Activated T-helper 1 cell treated with anti-CD3 and anti-CD28 coated beads, Interleukin-12 subunit alpha, Interleukin-12 subunit beta, Interleukin-2, Interleukin-4 antibody, amounts not matched to agents 30 ng/mL and 10 ng/mL and 1 ng/mL, durations not matched to agents 14 hours and 24 hours and 36 hours (primary cell): ENCODE data around the gene LCN1. TPM values are rescaled to one million over a fixed set of nuclear protein-coding genes. Genes with fewer than 3 reads are reported as not detected.
"Not testable (repeated sequence)": the region's sequence is repeated elsewhere in the genome, so short reads cannot be mapped to it uniquely, and the experiment has no call there.

Experiments
- DNase-seq: peaks from one replicate; pipeline ENCODE4 v3.0.0; 2021; ENCODE audit warnings: low spot score
- H3K27ac Mint-ChIP-seq: one replicate; pipeline ENCODE4 v1.8.0; 2021; ENCODE audit warnings: mild to moderate bottlenecking, mixed read lengths
- H3K27me3 Mint-ChIP-seq: one replicate; pipeline ENCODE4 v1.8.0; 2022; ENCODE audit warnings: mild to moderate bottlenecking, moderate library complexity, mixed read lengths; ENCODE audit not compliant: insufficient read depth
- H3K36me3 Mint-ChIP-seq: one replicate; pipeline ENCODE4 v1.8.0; 2021; ENCODE audit warnings: low read depth, mixed read lengths
- H3K4me1 Mint-ChIP-seq: one replicate; pipeline ENCODE4 v1.8.0; 2021; ENCODE audit warnings: low read depth, mixed read lengths
- H3K4me3 Mint-ChIP-seq: one replicate; pipeline ENCODE4 v1.8.0; 2021; ENCODE audit warnings: mild to moderate bottlenecking, moderate library complexity, mixed read lengths
- H3K9me3 Mint-ChIP-seq: one replicate; pipeline ENCODE4 v1.8.0; 2021; ENCODE audit warnings: mixed read lengths
- intact Hi-C: fragments of 100-400 bp; cut with micrococcal nuclease; formaldehyde crosslinking; loops from one replicate; pipeline ENCODE4 v1.15.1; 2024
- total RNA-seq: library from RNA; stranded (reverse); gene quantifications from 2 replicates; pipeline ENCODE4 v1.2.3, GENCODE V29; 2022

Gene LCN1
- total RNA-seq, 1 donor from 2014 or later, result not detected

DNA sequence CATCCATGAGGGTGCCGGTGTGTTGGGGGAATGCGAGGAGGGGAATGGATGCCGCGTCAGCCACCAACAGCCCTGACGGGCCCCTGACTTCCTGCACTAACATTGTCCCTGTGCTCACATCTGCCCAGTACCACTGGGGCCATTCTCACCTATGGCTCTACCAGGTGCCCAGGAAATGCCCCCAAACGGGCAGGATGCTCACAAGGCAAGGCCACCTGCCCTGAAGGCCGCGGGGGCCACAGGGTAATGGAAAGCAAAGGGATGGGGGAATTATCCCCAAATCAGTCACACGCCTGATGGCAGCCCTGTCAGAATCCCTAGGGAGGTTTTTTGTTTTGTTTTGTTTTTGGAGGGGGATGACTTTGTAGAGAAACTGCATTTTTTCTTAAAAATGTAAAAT, 7.3 kb upstream of the LCN1 start:
- peaks cover 28% of the 10 kb centered on the region for H3K4me1 Mint-ChIP-seq

DNA sequence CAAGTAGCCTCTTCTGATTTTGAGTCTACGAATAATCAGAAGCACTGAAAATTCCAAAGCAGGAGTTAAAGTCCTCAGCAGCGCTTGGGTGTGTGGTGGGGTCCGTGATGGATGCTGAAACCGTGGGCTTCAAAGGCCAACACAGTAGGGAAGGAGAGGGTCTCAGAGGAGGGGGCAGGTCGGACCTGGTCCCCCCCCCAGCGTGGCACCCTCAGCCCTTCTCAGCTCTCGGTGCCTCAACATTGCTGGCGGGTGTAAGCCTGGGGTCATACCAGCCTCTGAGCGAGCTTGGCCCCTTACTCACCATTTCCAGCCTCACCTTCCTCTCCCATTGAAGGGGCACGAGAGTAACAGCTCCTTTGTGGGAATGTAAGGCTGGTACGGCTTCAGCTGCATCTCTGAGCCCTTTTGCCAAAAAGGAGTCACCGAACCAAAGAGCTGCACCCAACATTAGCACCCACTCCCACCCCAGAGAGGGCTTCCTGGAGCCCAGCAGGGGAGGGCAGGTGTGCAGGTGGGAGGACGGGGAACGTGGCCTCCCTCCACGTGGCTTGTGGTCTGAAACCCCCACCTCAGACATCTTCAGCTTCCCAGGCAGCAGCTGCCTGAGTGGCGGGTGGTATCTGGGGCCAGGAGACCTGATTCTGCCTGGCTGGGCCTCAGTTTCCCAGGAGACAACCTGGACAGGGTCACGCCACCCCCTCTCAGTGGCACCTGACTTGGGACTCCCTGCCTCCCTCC, 6.7 kb upstream of the LCN1 start:
- intact Hi-C loops, result no loop called here
- no peak for DNase-seq
- Mint-ChIP-seq H3K27ac (no peak overlapping the region), H3K4me3 (no peak overlapping the region), H3K36me3 (no peaks in the 10 kb centered on the region), H3K9me3 (peaks cover 1% of the 10 kb centered on the region), H3K27me3 (peaks cover 9% of the 10 kb centered on the region), H3K4me1 (peaks cover 28% of the 10 kb centered on the region)

More for the DNA sequence above, 7.3 kb upstream of the LCN1 start:
- H3K27ac Mint-ChIP-seq, H3K4me3 Mint-ChIP-seq, intact Hi-C loops, H3K27me3 Mint-ChIP-seq, H3K9me3 Mint-ChIP-seq, H3K36me3 Mint-ChIP-seq, DNase-seq: not testable (repeated sequence)

DNA sequence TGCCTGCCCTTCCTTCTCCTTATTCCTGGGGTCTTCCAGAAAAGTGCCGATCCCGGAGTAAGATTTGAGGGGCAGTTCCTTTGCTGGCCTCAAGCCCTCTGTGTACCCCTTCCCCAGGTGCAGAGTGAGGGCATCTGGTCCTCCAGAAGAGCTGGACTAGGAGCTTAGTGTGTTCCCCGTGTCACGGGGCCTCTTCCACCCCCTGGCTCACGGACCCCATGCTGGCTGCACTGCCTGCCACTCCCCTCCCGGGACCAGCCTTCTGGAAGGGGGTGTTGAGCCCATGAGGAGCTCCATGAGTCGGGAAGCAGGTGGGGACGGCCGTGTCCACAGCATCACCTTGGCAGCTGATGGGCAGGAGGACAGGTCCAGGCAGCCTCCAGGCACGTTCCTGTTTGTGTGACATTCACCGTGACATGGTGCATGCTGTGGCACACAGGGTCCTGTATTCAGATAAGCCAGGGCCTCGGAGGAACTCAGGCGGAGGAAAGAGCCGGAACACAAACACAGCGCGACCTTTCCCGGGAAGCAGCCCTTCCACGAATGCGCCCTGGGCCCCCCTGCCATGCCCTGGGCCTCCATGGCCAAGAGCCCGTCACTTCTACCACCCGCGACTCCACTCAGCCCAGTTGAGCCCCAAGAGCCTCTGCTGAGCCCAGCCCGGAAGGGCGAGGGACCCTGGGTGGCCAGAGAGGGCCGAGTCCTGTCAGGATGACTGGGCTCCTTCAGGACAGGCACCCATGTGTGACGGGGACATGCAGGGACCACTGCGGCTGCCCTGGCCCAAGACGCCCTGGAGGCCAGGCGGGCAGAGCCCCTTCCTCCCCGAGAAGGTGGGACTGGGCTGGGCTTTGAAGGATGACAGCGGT, 5.9 kb upstream of the LCN1 start:
- H3K36me3 Mint-ChIP-seq, result no peaks in the 10 kb centered on the region
- DNase-seq, result no peak
- no peak overlapping the region for H3K4me3 Mint-ChIP-seq
- H3K27me3 Mint-ChIP-seq, result peaks cover 13% of the 10 kb centered on the region
- no peaks in the 10 kb centered on the region for H3K9me3 Mint-ChIP-seq
- H3K4me1 Mint-ChIP-seq, result peaks cover 28% of the 10 kb centered on the region
- intact Hi-C loops, result no loop called here
- no peak overlapping the region for H3K27ac Mint-ChIP-seq

DNA sequence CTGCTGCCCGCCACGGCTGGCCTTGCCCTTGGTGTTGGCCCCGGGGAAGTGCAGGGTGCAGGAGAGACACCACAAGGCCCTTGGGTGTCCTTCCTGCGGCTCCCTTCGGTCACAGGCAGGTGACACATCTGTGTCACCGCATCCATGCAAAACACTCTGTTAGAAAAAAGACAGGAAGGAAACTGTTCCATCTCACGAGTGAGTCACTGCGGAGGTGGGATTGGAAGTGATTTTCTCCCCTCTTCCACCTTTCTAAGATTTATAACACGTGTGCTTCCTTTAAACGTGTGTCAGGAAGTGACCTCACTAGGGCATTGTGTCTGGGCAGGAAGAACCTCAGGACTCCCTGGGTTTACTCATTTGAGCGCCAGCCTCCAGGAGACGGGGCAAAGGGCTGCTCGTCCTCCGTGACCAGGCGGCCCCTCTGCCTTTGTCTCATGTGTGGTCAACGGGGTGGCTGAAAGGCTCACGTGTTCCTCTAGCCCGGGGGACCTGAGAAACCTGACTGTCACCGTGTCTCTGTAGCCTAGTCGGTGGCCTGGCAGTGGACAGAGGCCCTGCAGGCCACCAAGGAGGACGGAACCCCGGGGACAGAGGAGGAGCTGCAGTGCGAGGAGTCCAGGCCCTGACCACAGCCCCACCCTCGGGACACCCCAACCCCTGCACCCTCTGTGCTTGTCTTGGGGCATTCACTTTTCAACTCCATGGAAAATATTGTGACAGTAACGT, 4.9 kb upstream of the LCN1 start:
- DNase-seq, result no peak
- H3K4me3 Mint-ChIP-seq, result no peak overlapping the region
- no peaks in the 10 kb centered on the region for H3K36me3 Mint-ChIP-seq
- intact Hi-C loops, result no loop called here
- H3K4me1 Mint-ChIP-seq, result peaks cover 22% of the 10 kb centered on the region
- peaks cover 15% of the 10 kb centered on the region for H3K27me3 Mint-ChIP-seq
- no peaks in the 10 kb centered on the region for H3K9me3 Mint-ChIP-seq
- no peak overlapping the region for H3K27ac Mint-ChIP-seq

DNA sequence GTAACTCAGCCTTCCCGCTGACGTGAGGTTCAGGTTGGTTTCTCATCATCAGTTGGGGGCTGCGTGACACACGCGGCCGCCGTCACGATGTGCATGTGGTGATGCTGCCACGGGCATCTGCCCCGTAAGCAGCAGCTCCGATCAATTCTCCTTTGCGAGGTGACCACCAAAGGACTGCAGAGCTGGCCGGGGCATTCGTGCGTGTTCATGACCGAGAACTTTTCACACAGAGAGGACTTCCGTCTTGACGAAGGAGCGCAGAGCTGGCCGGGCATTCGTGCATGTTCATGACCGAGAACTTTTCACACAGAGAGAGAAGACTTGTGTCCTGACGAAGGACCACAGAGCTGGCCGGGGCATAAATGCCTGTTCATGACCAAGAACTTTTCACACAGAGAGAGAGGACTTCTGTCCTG, 3.8 kb upstream of the LCN1 start:
- DNase-seq, result no peak
- H3K9me3 Mint-ChIP-seq, result no peaks in the 10 kb centered on the region
- peaks cover 13% of the 10 kb centered on the region for H3K27me3 Mint-ChIP-seq

DNA sequence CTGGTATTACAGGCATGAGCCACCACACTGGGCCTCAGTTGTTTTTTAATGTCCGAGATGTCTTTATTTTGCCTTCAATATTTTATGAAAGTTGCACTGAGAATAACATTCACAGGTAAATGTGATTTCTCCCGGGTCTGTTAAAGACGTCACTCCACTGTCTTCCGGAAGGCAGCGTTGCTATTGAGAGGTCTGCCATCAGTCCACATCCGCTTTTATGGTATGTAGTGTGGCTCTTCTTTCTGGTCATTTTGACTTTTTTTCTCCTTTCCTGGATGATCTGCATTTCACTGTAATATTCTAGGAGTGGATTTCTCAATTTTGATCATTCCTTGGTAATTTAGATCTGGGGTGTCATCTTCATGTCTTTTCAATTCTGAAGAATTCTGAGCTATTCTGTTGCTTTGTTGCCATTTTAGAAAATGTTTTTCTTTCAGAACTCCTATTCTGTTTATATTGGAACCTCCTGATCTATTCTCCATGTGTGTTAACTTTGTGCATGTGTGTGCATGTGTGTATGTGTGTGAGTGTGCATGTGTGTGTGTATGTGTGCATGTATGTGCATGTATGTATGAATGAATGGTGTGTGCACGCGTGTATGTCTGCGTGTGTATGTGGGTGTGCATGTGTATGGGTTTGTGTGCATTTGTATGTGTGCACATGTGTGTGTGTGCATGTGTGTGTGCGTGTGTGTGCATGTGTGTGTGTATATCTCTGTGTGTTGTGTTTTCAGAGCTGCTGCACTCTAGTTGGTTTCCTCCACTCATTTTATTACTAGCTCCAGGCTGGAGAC, 1.9 kb upstream of the LCN1 start:
- intact Hi-C loops, result no loop called here
- no peaks in the 10 kb centered on the region for H3K9me3 Mint-ChIP-seq
- DNase-seq, result no peak
- H3K27ac Mint-ChIP-seq, result no peak overlapping the region
- no peak overlapping the region for H3K4me3 Mint-ChIP-seq
- H3K4me1 Mint-ChIP-seq, result peaks cover 6% of the 10 kb centered on the region
- H3K36me3 Mint-ChIP-seq, result no peaks in the 10 kb centered on the region
- H3K27me3 Mint-ChIP-seq, result peaks cover 9% of the 10 kb centered on the region

More for the DNA sequence above, 3.8 kb upstream of the LCN1 start:
- H3K4me1 Mint-ChIP-seq, result peaks cover 12% of the 10 kb centered on the region
- intact Hi-C loops, result no loop called here
- no peak overlapping the region for H3K27ac Mint-ChIP-seq
- H3K36me3 Mint-ChIP-seq, result no peaks in the 10 kb centered on the region
- H3K4me3 Mint-ChIP-seq, result no peak overlapping the region

DNA sequence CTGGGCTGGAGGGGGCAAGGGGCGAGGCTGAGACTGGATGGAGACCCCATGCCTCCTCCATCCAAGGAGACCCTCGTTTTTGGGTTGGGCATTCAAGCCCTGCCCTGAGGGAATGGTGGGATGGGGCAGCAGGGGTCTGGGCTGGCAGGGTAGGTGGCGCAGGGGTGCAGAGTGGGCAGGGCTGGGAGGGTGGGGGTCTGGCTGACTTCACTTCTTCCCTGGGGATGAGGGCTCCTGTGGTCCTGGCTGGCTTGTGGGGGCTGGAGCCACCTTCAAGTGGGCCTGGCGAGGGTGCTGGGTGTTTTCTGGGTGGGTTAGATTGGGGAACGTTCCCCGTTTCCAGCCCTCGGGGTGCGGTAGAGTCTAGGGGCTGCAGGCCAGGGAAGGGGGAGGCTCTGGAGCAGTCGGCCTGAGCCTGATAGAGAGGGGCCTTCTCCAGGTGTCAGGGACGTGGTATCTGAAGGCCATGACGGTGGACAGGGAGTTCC, 412 bp downstream of the LCN1 start:
- intact Hi-C loops, result no loop called here
- Mint-ChIP-seq H3K9me3 (no peaks in the 10 kb centered on the region), H3K27me3 (peaks cover 9% of the 10 kb centered on the region), H3K4me1 (no peaks in the 10 kb centered on the region), H3K36me3 (no peaks in the 10 kb centered on the region), H3K27ac (no peak overlapping the region), H3K4me3 (no peak overlapping the region)
- DNase-seq, result no peak

DNA sequence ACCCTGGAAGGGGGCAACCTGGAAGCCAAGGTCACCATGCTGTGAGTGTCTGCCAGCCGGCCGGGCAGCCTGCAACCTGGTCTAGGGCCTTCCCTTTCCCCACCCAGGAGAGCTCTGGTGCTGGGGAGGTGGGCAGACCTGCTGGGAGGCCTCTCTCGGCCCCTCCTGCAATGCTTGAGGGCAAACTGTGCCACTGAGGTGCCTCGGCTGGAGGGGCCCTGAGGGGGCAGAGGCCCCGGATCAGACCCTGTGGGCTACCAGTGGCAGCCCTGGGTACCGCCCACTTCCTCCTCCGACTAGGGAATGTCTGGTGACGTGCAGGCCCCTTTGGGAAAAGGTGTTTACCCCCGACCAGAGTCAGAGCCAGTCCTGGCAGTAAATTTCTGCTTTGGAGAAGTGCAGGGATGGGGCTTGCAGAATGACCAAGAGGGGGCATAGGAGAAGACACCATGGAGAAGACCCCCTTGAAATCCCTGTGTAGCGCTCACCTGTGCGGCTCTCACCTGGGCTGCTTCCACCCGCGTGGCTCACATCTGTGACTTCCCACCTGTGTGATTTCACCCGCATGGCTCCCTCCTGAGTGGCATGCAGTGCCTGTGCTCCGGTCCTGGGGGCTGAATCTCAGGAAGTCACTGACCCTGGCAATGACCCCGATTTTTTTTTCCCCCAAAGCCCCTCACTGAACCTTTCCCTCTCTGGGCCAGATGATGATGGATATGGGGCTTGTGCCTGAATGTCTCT, 1.1 kb downstream of the LCN1 start:
- Mint-ChIP-seq H3K9me3 (no peaks in the 10 kb centered on the region), H3K36me3 (no peaks in the 10 kb centered on the region), H3K4me1 (no peaks in the 10 kb centered on the region), H3K27ac (no peak overlapping the region), H3K4me3 (no peak overlapping the region), H3K27me3 (peaks cover 9% of the 10 kb centered on the region)
- intact Hi-C loops, result no loop called here
- no peak for DNase-seq

DNA sequence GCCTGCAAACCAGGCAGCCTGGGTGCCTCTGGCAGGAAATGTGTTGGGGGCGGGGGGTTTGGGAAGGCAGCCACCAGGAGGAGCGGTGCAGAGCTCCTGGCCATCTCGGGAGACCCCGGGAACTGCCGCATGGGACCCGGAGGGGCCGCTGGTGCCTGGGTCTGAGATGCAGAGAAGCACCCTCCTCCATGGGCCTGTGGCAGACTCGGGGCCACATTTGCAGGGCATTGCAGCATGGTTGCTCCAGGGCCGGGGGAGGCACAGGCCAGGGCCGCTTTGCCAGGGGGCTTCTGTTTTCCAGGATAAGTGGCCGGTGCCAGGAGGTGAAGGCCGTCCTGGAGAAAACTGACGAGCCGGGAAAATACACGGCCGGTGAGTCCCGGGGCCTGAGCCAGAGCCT, 1.7 kb downstream of the LCN1 start:
- intact Hi-C loops, result no loop called here
- DNase-seq, result no peak
- Mint-ChIP-seq H3K27me3 (peaks cover 6% of the 10 kb centered on the region), H3K9me3 (no peaks in the 10 kb centered on the region), H3K4me1 (no peaks in the 10 kb centered on the region), H3K4me3 (no peak overlapping the region), H3K36me3 (no peaks in the 10 kb centered on the region), H3K27ac (no peak overlapping the region)

DNA sequence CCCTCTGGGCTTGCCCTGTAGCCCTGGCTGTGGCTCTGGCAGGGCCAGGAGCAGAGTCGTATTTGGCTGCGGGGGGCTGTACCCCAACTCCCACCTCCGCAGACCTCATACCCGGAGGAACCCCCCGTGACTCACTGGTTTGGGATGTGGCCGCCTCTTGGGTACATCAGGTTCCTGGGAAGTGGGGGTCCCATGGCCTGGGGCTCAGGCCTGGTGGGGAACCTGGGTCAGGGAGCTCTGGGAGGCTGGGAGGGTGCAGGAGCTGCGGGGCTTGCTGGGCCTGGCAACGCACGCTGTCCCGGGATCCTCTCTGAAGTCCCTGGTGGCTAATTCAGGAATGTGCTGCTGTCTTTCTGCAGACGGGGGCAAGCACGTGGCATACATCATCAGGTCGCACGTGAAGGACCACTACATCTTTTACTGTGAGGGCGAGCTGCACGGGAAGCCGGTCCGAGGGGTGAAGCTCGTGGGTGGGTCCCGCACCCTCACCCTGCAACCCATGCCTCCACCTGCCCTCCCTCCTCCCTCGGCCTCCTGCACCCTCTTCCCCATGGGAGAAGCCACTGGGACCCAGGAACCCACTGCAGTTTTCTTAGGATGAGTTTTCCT, 2.4 kb downstream of the LCN1 start:
- Mint-ChIP-seq H3K27ac (no peak overlapping the region), H3K27me3 (peaks cover 6% of the 10 kb centered on the region), H3K4me3 (no peak overlapping the region), H3K36me3 (no peaks in the 10 kb centered on the region), H3K9me3 (no peaks in the 10 kb centered on the region), H3K4me1 (no peaks in the 10 kb centered on the region)
- no peak for DNase-seq
- intact Hi-C loops, result no loop called here

DNA sequence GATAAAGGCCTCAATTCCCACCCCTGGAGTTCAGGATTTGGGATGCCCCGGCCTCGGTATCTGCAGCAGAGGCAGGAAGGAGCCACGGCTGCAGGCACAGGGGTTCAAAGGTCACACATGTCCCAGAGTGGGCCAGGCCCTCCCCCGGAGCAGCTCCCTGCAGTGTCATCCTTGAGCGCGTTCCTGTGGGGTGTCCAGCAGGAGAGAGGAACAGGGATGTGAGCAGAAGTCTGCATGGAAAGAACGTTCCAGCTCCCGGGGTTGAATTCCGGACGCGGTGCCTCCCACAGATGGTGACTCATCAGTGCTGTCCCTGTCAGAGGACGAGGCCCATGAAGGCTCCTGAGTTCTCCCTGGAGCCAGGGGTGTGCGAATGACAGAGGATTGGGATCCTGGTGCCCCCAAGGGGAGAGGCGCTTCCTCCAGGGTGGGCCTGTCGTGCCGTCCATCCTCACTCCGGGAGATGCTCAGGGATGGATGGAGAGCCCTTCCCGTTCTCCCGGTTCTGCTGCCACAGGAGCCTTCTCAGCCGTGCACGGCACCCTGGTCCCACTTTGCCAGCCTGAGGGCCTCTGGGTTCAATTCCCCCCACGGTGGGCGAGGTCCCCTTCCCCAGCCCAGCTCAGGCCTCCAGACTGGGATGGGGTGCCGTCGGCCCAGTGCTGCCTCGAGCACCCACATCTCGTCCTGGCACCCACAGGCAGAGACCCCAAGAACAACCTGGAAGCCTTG, 3.1 kb downstream of the LCN1 start:
- Mint-ChIP-seq H3K27ac (no peak overlapping the region), H3K4me3 (no peak overlapping the region), H3K4me1 (no peaks in the 10 kb centered on the region), H3K36me3 (no peaks in the 10 kb centered on the region), H3K9me3 (no peaks in the 10 kb centered on the region), H3K27me3 (peaks cover 6% of the 10 kb centered on the region)
- no peak for DNase-seq
- intact Hi-C loops, result no loop called here
